A549 (cell line): Measurements from ENCODE around the gene NUCKS1.

Source experiments
- BCL3 ChIP-seq: fragments of >200 bp; sonication (Bioruptor Twin); formaldehyde crosslinking; IDR thresholded peaks from 3 replicates; pipeline ENCODE4 v1.6.1; 2016
- CTCF ChIP-seq: fragments of >200 bp; sonication (Bioruptor Twin); formaldehyde crosslinking; IDR thresholded peaks from 3 replicates; pipeline ENCODE4 v1.5.1; 2016
- EP300 ChIP-seq, 2 experiments: fragments of >200 bp; sonication (Bioruptor Twin); formaldehyde crosslinking; IDR thresholded peaks; 2 replicates in 1 of 2; 3 replicates in 1 of 2; pipeline ENCODE4 v1.6.1; 2016 to 2017
- NFE2L2 ChIP-seq: fragments of 150-350 bp; conservative IDR thresholded peaks from 2 replicates; pipeline ENCODE4 v1.6.1; 2014; ENCODE audit warnings: low read length
- POLR2A ChIP-seq: IDR thresholded peaks from 2 replicates; pipeline ENCODE4 v1.6.1; 2012; ENCODE audit warnings: mild to moderate bottlenecking, low read length
- RAD21 ChIP-seq, 2 experiments: fragments of >200 bp in 1 of 2; sonication (Bioruptor Twin) in 1 of 2; formaldehyde crosslinking in 1 of 2; IDR thresholded peaks in 1 of 2; conservative IDR thresholded peaks in 1 of 2; 2 replicates in 1 of 2; 3 replicates in 1 of 2; pipeline ENCODE4 v1.6.1; 2012 to 2018; ENCODE audit warnings: inconsistent platforms in 1 of 2

GRCh38 chr1:205774198-205775014 is 24.4 kb upstream of the NUCKS1 start:
- TF ChIP-seq RAD21 (conservative IDR thresholded peaks at IDR 0.05 in 1 of 2, IDR thresholded peaks at IDR 0.05 in 1 of 2): no peak
- no peak for TF ChIP-seq CTCF
- TF ChIP-seq EP300 (IDR thresholded peaks at IDR 0.05): no peak
- no peak for TF ChIP-seq NFE2L2
- no peak for TF ChIP-seq POLR2A
- TF ChIP-seq BCL3: no peak
